ENCODE results near the gene SH2D3A.
"Not testable (repeated sequence)": the region's sequence is repeated elsewhere in the genome, so short reads cannot be mapped to it uniquely, and the experiment has no call there.

The SH2D3A gene

DNA sequence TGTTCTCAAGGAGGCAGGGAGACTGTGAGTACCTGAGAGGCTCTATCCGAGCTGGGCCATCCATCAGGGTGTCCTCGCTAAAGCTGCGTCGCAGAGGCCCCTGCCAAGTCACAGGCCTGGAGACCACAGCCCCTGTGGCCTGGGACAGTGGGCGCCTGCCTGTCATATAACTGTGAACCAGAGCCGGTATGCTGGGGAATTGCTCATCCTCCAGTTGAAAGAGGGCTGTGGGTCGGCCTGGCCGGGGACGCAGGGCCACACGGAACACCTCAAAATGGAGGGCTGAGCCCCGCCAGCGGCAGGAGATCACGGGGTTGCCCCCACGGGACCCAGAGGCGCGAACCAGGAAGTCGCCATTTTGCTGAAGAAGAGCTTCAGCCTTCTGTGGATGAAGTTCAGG lies 6.6 kb downstream of the SH2D3A start:
- Histone ChIP-seq H3K9me3 (ENCODE audit: control insufficient read depth, insufficient read depth, low read length) (no peaks in the 10 kb centered on the region), H3K4me1 (ENCODE audit: insufficient read depth, low read length) (0 out of 2 replicates have a peak, but pooled peaks cover 3% of the 10 kb centered on the region), H3K9ac (ENCODE audit: low read depth, low read length) (no peak overlapping the region), H3K36me3 (ENCODE audit: insufficient read depth, low read length) (peaks cover 20% of the 10 kb centered on the region; the same call in 1 of the 2 replicates)

DNA sequence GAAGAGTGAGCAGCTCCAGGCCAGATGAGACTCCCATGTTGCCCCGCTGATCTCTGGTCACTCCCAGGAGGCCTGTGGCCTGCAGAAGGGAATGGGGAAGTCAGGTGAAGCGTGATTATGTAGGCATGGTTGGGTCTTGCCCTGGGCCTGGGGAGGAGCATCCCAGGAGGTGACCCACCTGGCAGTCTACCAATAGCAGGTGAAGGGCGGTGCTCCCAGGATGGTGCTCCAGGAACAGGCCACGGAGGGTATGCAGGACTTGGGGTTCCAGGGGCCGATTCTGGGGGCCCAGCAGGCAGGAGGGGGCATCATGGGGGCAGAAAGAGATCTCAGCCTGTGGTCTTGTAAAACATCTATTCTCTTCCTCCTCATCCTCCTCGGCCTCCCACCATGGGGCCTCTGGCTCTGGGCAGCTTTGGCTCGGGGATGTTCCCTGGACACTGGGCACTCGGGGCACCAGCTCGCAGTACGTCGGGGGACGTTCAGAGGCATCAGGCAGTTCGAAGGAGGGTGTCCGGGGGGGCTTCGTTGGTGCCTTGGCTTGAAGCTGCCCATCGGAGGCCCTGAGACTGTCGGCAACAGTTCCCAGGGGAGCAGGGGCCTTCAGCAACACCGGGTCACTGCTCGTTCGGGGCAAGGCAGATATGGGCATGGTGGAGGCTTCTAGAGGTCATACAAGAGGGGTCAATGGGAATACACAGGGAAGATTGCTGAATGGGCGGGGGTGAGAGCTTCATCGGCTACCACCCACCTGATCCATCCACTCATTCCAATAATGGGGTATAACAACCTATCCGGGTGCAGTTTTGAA lies 12.4 kb downstream of the SH2D3A start:
- Histone ChIP-seq H3K4me1 (ENCODE audit: insufficient read depth, low read length) (peaks cover 7% of the 10 kb centered on the region; the same call in 1 of the 2 replicates), H3K36me3 (ENCODE audit: insufficient read depth, low read length) (peaks cover 12% of the 10 kb centered on the region), H3K9me3 (ENCODE audit: control insufficient read depth, insufficient read depth, low read length) (no peaks in the 10 kb centered on the region), H3K9ac (ENCODE audit: low read depth, low read length) (no peak overlapping the region)

DNA sequence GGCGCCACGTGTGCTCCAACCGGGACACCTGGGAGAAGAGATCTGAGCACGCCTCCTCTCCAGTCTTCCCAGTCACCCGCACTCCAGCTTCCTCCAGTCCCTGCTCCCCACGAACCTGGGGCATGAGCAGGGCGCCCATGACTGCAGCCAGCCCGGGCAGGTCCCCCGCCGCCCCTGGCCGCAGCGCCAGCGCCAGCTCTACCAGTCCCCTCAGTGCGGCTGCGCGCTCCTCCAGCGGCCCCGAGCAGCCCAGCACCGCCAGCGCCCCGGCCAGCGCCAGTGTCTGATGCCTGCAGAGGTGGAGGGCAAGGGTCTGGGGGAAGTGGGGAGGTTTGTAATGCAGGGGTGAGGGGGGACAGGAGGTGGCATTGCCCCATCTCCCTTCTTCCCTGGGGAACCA lies 13.1 kb downstream of the SH2D3A start:
- Histone ChIP-seq H3K9me3 (ENCODE audit: control insufficient read depth, insufficient read depth, low read length) (no peaks in the 10 kb centered on the region), H3K36me3 (ENCODE audit: insufficient read depth, low read length) (peaks cover 10% of the 10 kb centered on the region), H3K4me1 (ENCODE audit: insufficient read depth, low read length) (peaks cover 7% of the 10 kb centered on the region; the same call in 1 of the 2 replicates), H3K9ac (ENCODE audit: low read depth, low read length) (no peak overlapping the region)

DNA sequence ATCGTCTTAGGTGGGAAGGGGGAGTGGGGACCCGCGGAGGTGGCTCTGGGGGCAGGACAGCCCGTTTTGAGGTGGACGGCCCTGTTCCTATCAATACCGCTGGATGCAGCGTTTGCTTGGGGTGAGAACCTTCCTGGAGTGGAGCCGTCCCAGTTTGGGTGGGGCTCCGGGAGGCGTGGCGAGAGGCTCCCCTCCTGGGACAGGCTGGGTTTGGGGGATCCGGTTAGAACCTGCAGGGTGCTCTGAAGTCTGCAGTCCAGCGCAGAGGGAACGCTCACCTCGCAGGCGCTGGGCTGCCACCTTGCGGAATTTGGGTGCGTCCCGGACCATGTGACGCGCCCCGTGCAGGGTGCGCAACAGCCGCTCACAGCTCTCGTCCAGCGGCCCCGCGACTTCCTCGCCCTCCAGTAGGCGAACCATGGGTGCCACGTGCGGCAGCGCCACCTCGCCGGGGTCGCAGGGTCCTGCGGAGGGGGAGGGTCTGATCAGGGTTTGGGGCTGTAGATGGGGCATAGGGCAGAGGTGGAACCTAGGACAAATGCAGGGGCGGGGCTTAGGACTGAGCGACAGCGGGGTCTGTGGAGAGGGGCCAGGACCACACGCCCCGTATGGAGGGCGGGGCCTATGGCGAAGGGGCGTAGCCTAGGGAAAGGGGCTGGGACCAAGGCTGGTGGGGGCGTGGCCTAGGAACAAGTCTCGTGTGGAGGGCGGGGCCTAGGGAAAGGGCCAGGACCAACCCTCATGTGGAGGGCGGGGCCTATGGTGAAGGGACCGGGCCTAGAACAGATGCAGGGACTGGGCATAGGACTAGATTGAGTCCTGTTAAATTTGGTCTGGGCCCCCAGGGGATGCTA lies 13.8 kb downstream of the SH2D3A start:
- peaks cover 7% of the 10 kb centered on the region; the same call in 1 of the 2 replicates for H3K4me1 ChIP-seq (ENCODE audit: insufficient read depth, low read length)
- no peaks in the 10 kb centered on the region for H3K9me3 ChIP-seq (ENCODE audit: control insufficient read depth, insufficient read depth, low read length)
- H3K9ac ChIP-seq (ENCODE audit: low read depth, low read length): peak overlapping the region; percentile 63
- peaks cover 15% of the 10 kb centered on the region for H3K36me3 ChIP-seq (ENCODE audit: insufficient read depth, low read length)

DNA sequence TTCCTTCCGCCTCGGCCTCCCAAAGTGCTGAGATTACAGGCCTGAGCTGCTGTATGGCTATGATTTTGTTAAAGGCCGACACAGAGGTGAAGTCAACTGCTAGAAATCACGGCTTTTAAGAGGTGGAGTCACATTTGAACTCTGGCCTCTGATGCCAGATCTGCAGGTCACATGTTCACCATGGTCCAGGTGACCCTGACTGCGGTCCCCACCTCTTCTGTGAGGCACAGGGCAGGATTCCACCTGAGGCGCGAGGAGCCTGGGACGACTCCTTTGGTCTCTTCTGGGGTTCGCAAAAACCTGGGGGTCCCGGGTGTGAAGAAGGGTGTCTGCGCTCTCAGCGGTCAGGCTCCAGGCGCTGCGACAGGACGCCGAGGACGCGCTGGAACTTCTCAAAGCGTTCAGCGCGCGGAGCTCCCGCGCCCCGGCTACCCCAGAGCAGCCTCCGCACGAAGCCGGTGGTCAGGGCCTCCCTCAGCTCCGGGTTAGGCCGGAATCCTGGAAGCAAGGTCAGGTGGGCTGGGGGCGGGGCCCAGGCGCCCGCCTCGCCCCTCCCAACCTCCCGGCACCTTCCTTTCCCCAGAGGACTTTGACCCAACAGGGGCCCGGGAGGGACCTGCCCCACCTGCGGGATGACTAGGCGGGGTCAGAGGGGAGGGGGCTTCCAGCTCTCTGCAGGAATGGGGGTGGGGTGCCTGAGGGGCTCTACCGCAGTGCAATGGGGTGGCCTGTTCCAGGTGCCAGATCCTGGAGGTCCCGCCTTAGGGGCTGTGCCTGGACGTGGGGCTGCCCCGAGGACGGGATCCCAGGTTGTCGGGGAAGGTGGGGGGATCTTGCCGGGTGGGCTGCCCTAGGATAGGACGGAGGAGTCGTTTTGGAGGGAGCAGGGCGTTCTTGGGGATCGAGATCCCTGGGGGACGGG lies 14.7 kb downstream of the SH2D3A start:
- Histone ChIP-seq H3K36me3 (ENCODE audit: insufficient read depth, low read length) (peaks cover 20% of the 10 kb centered on the region), H3K9me3 (ENCODE audit: control insufficient read depth, insufficient read depth, low read length) (no peaks in the 10 kb centered on the region), H3K4me1 (ENCODE audit: insufficient read depth, low read length) (peaks cover 7% of the 10 kb centered on the region; the same call in 1 of the 2 replicates), H3K9ac (ENCODE audit: low read depth, low read length) (peak overlapping the region; percentile 63)

DNA sequence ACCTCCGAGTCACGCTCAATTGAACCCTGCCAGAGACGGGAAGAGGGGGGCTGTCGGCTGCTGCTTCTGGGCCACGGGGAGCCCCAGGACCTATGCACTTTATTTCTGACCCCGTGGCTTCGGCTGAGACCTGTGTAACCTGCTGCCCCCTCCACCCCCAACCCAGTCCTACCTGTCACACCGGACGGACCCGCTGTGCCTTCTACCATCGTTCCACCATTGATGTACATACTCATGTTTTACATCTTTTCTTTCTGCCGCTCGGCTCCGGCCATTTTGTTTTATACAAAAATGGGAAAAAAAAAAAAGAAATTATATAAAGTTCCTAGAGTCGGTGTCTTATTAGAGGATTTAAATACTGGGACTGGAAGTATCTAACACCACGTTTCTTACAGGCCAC lies 16.0 kb downstream of the SH2D3A start:
- H3K9ac ChIP-seq (ENCODE audit: low read depth, low read length): no peak overlapping the region
- H3K36me3 ChIP-seq (ENCODE audit: insufficient read depth, low read length): peaks cover 28% of the 10 kb centered on the region
- no peaks in the 10 kb centered on the region for H3K9me3 ChIP-seq (ENCODE audit: control insufficient read depth, insufficient read depth, low read length)
- H3K4me1 ChIP-seq (ENCODE audit: insufficient read depth, low read length): peaks cover 7% of the 10 kb centered on the region; the same call in 1 of the 2 replicates

DNA sequence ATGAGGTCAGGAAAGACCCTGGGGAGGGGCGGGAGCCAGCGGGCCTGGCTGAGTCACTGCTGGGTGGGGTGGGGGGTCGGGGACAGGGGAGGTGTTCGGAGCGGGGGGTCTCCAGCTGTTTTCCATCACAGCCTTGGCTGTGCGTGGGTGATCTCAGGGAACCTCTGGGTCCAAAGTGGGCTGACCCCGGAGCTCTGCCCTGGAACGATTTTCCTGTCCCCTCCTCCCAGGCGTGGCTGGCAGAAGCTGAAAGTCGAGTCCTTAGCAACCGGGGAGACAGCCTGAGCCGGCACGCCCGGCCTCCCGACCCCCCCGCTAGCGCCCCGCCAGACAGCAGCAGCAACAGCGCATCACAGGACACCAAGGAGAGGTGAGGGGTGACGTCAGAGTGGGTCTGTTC lies 17.2 kb downstream of the SH2D3A start:
- Histone ChIP-seq H3K9ac (ENCODE audit: low read depth, low read length) (no peak overlapping the region), H3K9me3 (ENCODE audit: control insufficient read depth, insufficient read depth, low read length) (no peaks in the 10 kb centered on the region), H3K36me3 (ENCODE audit: insufficient read depth, low read length) (peaks cover 37% of the 10 kb centered on the region), H3K4me1 (ENCODE audit: insufficient read depth, low read length) (peaks cover 12% of the 10 kb centered on the region; the same call in 1 of the 2 replicates)

DNA sequence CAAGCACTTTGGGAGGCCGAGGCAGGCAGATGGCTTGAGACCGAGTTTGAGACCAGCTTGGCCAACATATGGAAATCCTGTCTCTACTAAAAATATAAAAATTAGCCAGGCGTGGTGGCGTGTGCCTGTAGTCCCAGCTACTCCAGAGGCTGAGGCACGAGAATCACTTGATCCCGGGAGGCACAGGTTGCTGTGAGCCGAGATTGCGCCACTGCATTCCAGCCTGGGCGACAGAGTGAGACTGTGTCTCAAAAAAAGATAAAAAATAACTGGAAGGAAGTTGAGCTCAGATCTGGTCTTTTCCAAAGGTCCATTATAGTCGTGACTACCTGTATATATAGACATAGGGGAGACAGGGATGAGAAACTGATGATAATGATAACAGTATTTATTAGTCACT lies 18.7 kb downstream of the SH2D3A start:
- H3K9me3 ChIP-seq (ENCODE audit: control insufficient read depth, insufficient read depth, low read length); H3K9ac ChIP-seq (ENCODE audit: low read depth, low read length): not testable (repeated sequence)
- H3K4me1 ChIP-seq (ENCODE audit: insufficient read depth, low read length): peaks cover 24% of the 10 kb centered on the region; the same call in 1 of the 2 replicates
- H3K36me3 ChIP-seq (ENCODE audit: insufficient read depth, low read length): peaks cover 37% of the 10 kb centered on the region

DNA sequence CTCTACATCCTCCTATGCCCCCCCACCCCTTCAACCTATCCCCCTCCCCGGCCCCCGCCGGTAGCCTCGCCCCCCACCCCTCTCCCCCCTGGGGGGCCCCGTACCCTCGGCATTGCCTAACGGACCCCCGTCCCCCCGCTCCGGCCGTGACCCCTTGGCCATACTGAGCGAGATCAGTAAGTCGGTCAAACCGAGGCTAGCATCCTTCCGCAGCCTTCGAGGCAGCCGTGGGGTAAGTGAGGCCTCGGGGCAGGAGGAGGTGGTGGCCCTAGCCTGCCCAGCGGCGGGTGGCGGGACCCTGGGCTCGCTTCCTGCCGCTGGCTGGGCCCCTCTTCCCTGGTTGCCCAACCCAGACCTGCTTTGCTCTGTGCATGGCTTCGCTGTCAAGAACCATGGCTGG lies 21.3 kb downstream of the SH2D3A start:
- Histone ChIP-seq H3K9me3 (ENCODE audit: control insufficient read depth, insufficient read depth, low read length) (no peaks in the 10 kb centered on the region), H3K4me1 (ENCODE audit: insufficient read depth, low read length) (peaks cover 33% of the 10 kb centered on the region), H3K36me3 (ENCODE audit: insufficient read depth, low read length) (peaks cover 37% of the 10 kb centered on the region), H3K9ac (ENCODE audit: low read depth, low read length) (no peak overlapping the region)

DNA sequence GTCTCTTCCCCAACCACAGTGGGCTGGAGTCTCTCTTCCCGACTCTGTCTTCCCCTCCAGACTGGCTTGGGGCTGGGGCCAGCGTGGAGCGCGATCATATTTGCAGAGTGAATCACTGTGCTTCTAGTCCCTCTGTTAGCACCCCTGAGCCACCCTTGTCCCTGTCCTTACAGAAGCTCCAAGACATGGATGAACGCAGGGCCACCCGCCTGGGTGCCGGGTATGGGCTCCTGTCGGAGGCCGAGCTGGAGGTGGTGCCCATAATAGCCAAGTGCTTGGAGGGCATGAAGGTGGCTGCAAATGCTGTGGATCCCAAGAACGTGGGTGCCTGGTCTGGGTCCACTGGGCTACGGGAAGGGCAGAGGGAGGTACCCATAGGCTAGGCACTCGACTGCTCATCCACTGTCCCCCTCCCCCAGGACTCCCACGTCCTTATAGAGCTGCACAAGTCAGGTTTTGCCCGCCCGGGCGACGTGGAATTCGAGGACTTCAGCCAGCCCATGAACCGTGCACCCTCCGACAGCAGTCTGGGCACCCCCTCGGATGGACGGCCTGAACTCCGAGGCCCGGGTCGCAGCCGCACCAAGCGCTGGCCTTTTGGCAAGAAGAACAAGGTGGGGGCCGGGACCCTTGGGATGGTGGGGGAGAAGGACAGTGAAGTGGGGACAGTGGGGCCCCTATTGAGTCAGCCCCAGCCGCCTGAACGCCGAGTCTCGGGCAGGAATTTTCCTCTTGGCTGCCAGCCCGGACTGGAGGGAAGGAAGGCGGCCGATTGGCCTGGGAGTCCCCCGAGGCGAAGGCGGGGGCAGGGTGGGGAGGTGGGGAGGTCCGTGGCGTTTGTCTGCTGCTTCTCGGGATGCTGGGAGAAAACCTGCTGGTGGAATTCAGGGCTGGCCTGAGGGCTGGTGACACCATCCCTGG lies 22.6 kb downstream of the SH2D3A start:
- Histone ChIP-seq H3K36me3 (ENCODE audit: insufficient read depth, low read length) (peaks cover 37% of the 10 kb centered on the region), H3K4me1 (ENCODE audit: insufficient read depth, low read length) (peaks cover 33% of the 10 kb centered on the region), H3K9me3 (ENCODE audit: control insufficient read depth, insufficient read depth, low read length) (no peaks in the 10 kb centered on the region), H3K9ac (ENCODE audit: low read depth, low read length) (no peak overlapping the region)

DNA sequence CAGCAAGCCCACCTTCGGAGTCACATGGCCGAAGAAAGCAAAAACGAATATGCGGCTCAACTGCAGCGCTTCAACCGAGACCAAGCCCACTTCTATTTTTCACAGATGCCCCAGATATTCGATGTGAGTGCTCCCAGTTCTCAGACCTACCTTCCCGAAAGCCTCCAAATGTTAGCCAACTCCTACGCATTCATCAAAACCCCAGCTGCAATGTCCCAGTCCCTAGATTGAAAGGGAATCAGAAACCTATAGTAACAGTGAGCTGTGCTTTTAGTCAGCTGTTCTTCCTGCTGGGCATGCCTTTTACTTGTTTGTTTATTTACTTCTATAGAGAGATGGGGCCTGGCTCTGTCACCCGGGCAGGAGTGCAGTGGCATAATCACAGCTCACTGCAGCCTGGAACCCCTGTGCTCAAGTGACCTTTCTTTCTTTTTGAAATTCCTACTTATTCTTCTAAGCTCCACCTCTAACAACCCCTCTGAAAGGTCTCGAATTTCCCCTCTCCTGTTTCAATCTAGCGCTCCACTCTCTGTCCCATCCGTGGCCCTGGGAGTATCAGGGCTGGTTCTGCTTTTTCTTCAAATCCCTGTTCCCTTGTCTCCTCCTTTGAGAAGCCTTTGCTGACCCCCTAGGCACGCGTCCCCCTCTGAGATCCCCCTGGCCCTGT lies 23.4 kb downstream of the SH2D3A start:
- Histone ChIP-seq H3K9me3 (ENCODE audit: control insufficient read depth, insufficient read depth, low read length) (no peaks in the 10 kb centered on the region), H3K9ac (ENCODE audit: low read depth, low read length) (no peak overlapping the region), H3K4me1 (ENCODE audit: insufficient read depth, low read length) (peaks cover 33% of the 10 kb centered on the region), H3K36me3 (ENCODE audit: insufficient read depth, low read length) (peaks cover 32% of the 10 kb centered on the region)

DNA sequence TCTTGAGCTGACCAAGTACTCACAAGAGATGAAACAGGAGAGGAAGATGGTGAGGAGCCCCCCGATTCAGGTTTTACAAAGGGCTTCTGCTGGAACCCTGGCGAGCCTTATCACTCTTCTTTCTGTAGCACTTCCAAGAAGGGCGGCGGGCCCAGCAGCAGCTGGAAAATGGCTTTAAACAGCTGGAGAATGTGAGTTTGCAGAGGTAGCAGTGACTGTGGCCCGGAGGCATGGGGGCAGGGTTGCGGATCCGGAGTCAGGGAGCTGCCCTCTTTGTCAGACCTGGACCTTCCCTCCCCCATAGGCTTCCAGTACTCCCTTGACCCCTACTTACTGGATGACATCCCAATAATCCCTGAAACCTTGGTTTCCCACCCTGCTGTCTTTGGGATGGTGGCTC lies 24.2 kb downstream of the SH2D3A start:
- Histone ChIP-seq H3K9ac (ENCODE audit: low read depth, low read length) (no peak overlapping the region), H3K4me1 (ENCODE audit: insufficient read depth, low read length) (peaks cover 36% of the 10 kb centered on the region), H3K9me3 (ENCODE audit: control insufficient read depth, insufficient read depth, low read length) (no peaks in the 10 kb centered on the region), H3K36me3 (ENCODE audit: insufficient read depth, low read length) (peaks cover 26% of the 10 kb centered on the region)

Measured in ES-I3 (cell line).